H1 (cell line): ENCODE data around the gene SPEF1. TPM values are rescaled to one million over a fixed set of nuclear protein-coding genes. Genes with fewer than 3 reads are reported as not detected.

Experiments used
- CTCF ChIA-PET: fragments of 300-600 bp; sonication (Branson Sonifier 250); formaldehyde crosslinking; loops from one replicate; lab custom pipeline; 2021; ENCODE audit not compliant: partially characterized antibody; lab: Charles Lee
- POLR2A ChIA-PET: fragments of 300-600 bp; sonication (Branson Sonifier 250); formaldehyde crosslinking; loops from one replicate; lab custom pipeline; 2021; ENCODE audit warnings: inconsistent platforms; ENCODE audit not compliant: partially characterized antibody; lab: Charles Lee
- DNase-seq, 2 experiments: peaks; one replicate each; pipeline versions ENCODE4 v3.0.0 to v3.0.0-alpha.2; 2010 to 2022; ENCODE audit warnings: low spot score in 2 of 2, low read depth in 1 of 2, mixed read lengths in 1 of 2
- FAIRE-seq: peaks from 2 replicates; lab custom pipeline; 2011; peaks lifted over from hg19 to GRCh38; lab: Jason Lieb, UNC
- H2AFZ ChIP-seq: 2 replicates; pipeline ENCODE4 v1.8.1; 2012; ENCODE audit warnings: low read length, inconsistent platforms
- H2AK5ac ChIP-seq: 2 replicates; pipeline ENCODE4 v1.6.1; 2013; ENCODE audit warnings: low read depth, low read length
- H2BK120ac ChIP-seq: replicated peaks from 2 replicates; pipeline ENCODE3; 2013; ENCODE audit warnings: low read depth, low read length, inconsistent platforms
- H2BK12ac ChIP-seq: 2 replicates; pipeline ENCODE4 v1.6.1; 2013; ENCODE audit warnings: low read depth, low read length
- H2BK15ac ChIP-seq: 2 replicates; pipeline ENCODE4 v1.6.1; 2013; ENCODE audit warnings: low read length
- H2BK20ac ChIP-seq: 2 replicates; pipeline ENCODE4 v1.6.1; 2013; ENCODE audit warnings: low read length
- H2BK5ac ChIP-seq: 2 replicates; pipeline ENCODE4 v1.6.1; 2013; ENCODE audit warnings: low read depth, low read length
- H3K14ac ChIP-seq: 2 replicates; pipeline ENCODE4 v1.6.1; 2013; ENCODE audit warnings: inconsistent platforms; ENCODE audit not compliant: insufficient read length
- H3K18ac ChIP-seq: 2 replicates; pipeline ENCODE4 v1.6.1; 2013; ENCODE audit warnings: low read length; ENCODE audit errors: extremely low read depth
- H3K23ac ChIP-seq: 2 replicates; pipeline ENCODE4 v1.6.1; 2013; ENCODE audit warnings: inconsistent platforms; ENCODE audit not compliant: insufficient read length
- H3K23me2 ChIP-seq: 2 replicates; pipeline ENCODE4 v1.6.1; 2013; ENCODE audit warnings: low read depth, low read length
- H3K27ac ChIP-seq: 2 replicates; pipeline ENCODE4 v1.6.1; 2011; ENCODE audit warnings: low read depth, low read length, inconsistent platforms
- H3K27me3 ChIP-seq, 4 experiments: replicated peaks in 1 of 4; 1 replicate in 1 of 4; 2 replicates in 3 of 4; pipeline versions ENCODE4 v1.6.1 to v1.8.1; 2011 to 2013; ENCODE audit warnings: low read length in 3 of 4, mild to moderate bottlenecking in 3 of 4, inconsistent platforms in 2 of 4, mixed read lengths in 2 of 4, moderate library complexity in 1 of 4; ENCODE audit not compliant: control insufficient read depth in 3 of 4, insufficient read depth in 3 of 4; ENCODE audit errors: extremely low read depth in 1 of 4
- H3K36me3 ChIP-seq, 4 experiments: 2 replicates each; pipeline versions ENCODE4 v1.6.1 to v1.8.1; 2011 to 2013; ENCODE audit warnings: mild to moderate bottlenecking in 4 of 4, low read length in 3 of 4, moderate library complexity in 2 of 4, control low read depth in 1 of 4, inconsistent platforms in 1 of 4; ENCODE audit not compliant: insufficient read depth in 4 of 4, control insufficient read depth in 2 of 4
- H3K4ac ChIP-seq: replicated peaks from 2 replicates; pipeline ENCODE3; 2013; ENCODE audit warnings: low read length, low read depth, mixed read lengths, inconsistent platforms; ENCODE audit not compliant: insufficient read length
- H3K4me1 ChIP-seq, 4 experiments: replicated peaks in 1 of 4; 1 replicate in 1 of 4; 2 replicates in 3 of 4; pipeline versions ENCODE4 v1.6.1 to v1.8.1; 2011 to 2013; ENCODE audit warnings: low read length in 3 of 4, inconsistent platforms in 2 of 4, mixed read lengths in 1 of 4; ENCODE audit not compliant: insufficient read depth in 4 of 4, control insufficient read depth in 3 of 4
- H3K4me2 ChIP-seq, 2 experiments: 2 replicates each; pipeline versions ENCODE4 v1.6.1 to v1.8.1; 2011 to 2013; ENCODE audit warnings: low read depth in 2 of 2, low read length in 2 of 2, control low read depth in 1 of 2, inconsistent platforms in 1 of 2, mild to moderate bottlenecking in 1 of 2; ENCODE audit not compliant: insufficient read depth in 1 of 2
- H3K4me3 ChIP-seq, 4 experiments: fragments of 200-600, 300-600 bp in 1 of 4; sonication (generic), shearing (Covaris generic), sonication (Bioruptor Twin) in 1 of 4; 2 replicates each; pipeline versions ENCODE4 v1.5.1 to v1.8.1; 2011 to 2016; ENCODE audit warnings: low read length in 4 of 4, low read depth in 3 of 4, control low read depth in 2 of 4, inconsistent platforms in 2 of 4, mild to moderate bottlenecking in 2 of 4, mixed read lengths in 1 of 4, moderate library complexity in 1 of 4; ENCODE audit not compliant: insufficient read depth in 2 of 4; ENCODE audit errors: extremely low read depth in 1 of 4
- H3K56ac ChIP-seq: replicated peaks from 2 replicates; pipeline ENCODE3; 2013; ENCODE audit warnings: low read depth, mild to moderate bottlenecking, mixed read lengths, low read length, inconsistent platforms; ENCODE audit not compliant: insufficient read length
- H3K79me1 ChIP-seq: 2 replicates; pipeline ENCODE4 v1.6.1; 2013; ENCODE audit warnings: low read depth, low read length, control low read depth
- H3K79me2 ChIP-seq, 2 experiments: 2 replicates each; pipeline versions ENCODE4 v1.6.1 to v1.8.1; 2012 to 2013; ENCODE audit warnings: low read length in 2 of 2, mild to moderate bottlenecking in 2 of 2, inconsistent platforms in 1 of 2; ENCODE audit not compliant: insufficient read depth in 2 of 2, control insufficient read depth in 1 of 2
- H3K9ac ChIP-seq, 4 experiments: replicated peaks in 1 of 4; 1 replicate in 1 of 4; 2 replicates in 3 of 4; pipeline versions ENCODE4 v1.6.1 to v1.8.1; 2011 to 2013; ENCODE audit warnings: low read depth in 3 of 4, low read length in 3 of 4, control low read depth in 2 of 4, mild to moderate bottlenecking in 2 of 4, moderate library complexity in 2 of 4, inconsistent platforms in 1 of 4; ENCODE audit errors: extremely low read depth in 1 of 4
- H3K9me3 ChIP-seq, 2 experiments: 2 replicates each; pipeline versions ENCODE4 v1.6.1 to v1.8.1; 2012 to 2013; ENCODE audit warnings: mild to moderate bottlenecking in 2 of 2, moderate library complexity in 2 of 2, control low read depth in 1 of 2, inconsistent platforms in 1 of 2, low read depth in 1 of 2, low read length in 1 of 2, mixed read lengths in 1 of 2; ENCODE audit not compliant: insufficient read depth in 2 of 2
- H4K20me1 ChIP-seq, 2 experiments: replicated peaks in 1 of 2; 2 replicates each; pipeline versions ENCODE3 to v1.8.1; 2011 to 2013; ENCODE audit warnings: inconsistent platforms in 2 of 2, low read length in 2 of 2, mild to moderate bottlenecking in 1 of 2; ENCODE audit not compliant: insufficient read depth in 2 of 2, control insufficient read depth in 1 of 2
- H4K5ac ChIP-seq: 2 replicates; pipeline ENCODE4 v1.6.1; 2013; ENCODE audit warnings: low read length, low read depth, mixed read lengths, inconsistent platforms; ENCODE audit not compliant: insufficient read length
- H4K8ac ChIP-seq: 2 replicates; pipeline ENCODE4 v1.8.0; 2013; ENCODE audit warnings: mild to moderate bottlenecking, moderate library complexity, low read length, inconsistent platforms; ENCODE audit not compliant: insufficient read depth; ENCODE audit errors: extremely low read depth
- H4K91ac ChIP-seq: replicated peaks from 2 replicates; pipeline ENCODE3; 2013; ENCODE audit warnings: low read length, mixed read lengths, inconsistent platforms; ENCODE audit not compliant: insufficient read length
- ATF2 ChIP-seq: IDR thresholded peaks from 2 replicates; pipeline ENCODE4 v1.6.1; 2012; ENCODE audit warnings: low read length, inconsistent platforms
- BACH1 ChIP-seq: IDR thresholded peaks from 2 replicates; pipeline ENCODE4 v1.6.1; 2012; ENCODE audit warnings: low read length, improper control_type of control experiment
- EZH2 ChIP-seq: fragments of 200-600 bp; sonication (generic); IDR thresholded peaks from 2 replicates; pipeline ENCODE4 v1.7.1; 2012; ENCODE audit warnings: low read depth, mild to moderate bottlenecking, moderate library complexity, low read length, inconsistent platforms; ENCODE audit not compliant: severe bottlenecking
- JUN ChIP-seq: IDR thresholded peaks from 2 replicates; pipeline ENCODE4 v1.6.1; 2011; ENCODE audit warnings: low read depth, mild to moderate bottlenecking, improper control_type of control experiment, low read length
- NANOG ChIP-seq: IDR thresholded peaks from 2 replicates; pipeline ENCODE4 v1.6.1; 2011; ENCODE audit warnings: low read length, low read depth, mild to moderate bottlenecking, inconsistent platforms; ENCODE audit not compliant: insufficient read depth, poor library complexity, severe bottlenecking
- PHF8 ChIP-seq: fragments of 200-600 bp; sonication (generic); conservative IDR thresholded peaks from 2 replicates; pipeline ENCODE4 v1.7.1; 2012; ENCODE audit warnings: low read depth, mild to moderate bottlenecking, inconsistent platforms, low read length, moderate library complexity
- POLR2A ChIP-seq, 2 experiments: IDR thresholded peaks; 1 replicate in 1 of 2; 2 replicates in 1 of 2; pipeline ENCODE4 v1.6.1; 2011; ENCODE audit warnings: low read depth in 2 of 2, low read length in 2 of 2, mild to moderate bottlenecking in 2 of 2; ENCODE audit errors: control extremely low read depth in 1 of 2
- RFX5 ChIP-seq: IDR thresholded peaks from 2 replicates; pipeline ENCODE4 v1.6.1; 2011; ENCODE audit warnings: low read depth, low read length, improper control_type of control experiment, borderline replicate concordance
- SIRT6 ChIP-seq: IDR thresholded peaks from one replicate; pipeline ENCODE4 v1.7.1; 2012; ENCODE audit warnings: low read length, inconsistent platforms
- SIX5 ChIP-seq: IDR thresholded peaks from 2 replicates; pipeline ENCODE4 v1.6.1; 2011; ENCODE audit warnings: mild to moderate bottlenecking, low read depth, low read length
- SRF ChIP-seq: IDR thresholded peaks from 2 replicates; pipeline ENCODE4 v1.6.1; 2011; ENCODE audit warnings: mild to moderate bottlenecking, low read depth, low read length, moderate library complexity
- TAF7 ChIP-seq: optimal IDR thresholded peaks from 2 replicates; pipeline ENCODE3; 2011; ENCODE audit warnings: low read depth, mild to moderate bottlenecking, inconsistent platforms, low read length, moderate library complexity, borderline replicate concordance
- WGBS, 2 experiments: shearing (Covaris generic) in 1 of 2; methylation state at CpG; one replicate each; pipeline versions ENCODE4 v1.1.6 to v1.1.7; 2013 to 2015; ENCODE audit warnings: low lambda C conversion rate in 2 of 2, mixed read lengths in 2 of 2, inconsistent platforms in 1 of 2, low coverage in 1 of 2, missing lambda C conversion rate in 1 of 2; ENCODE audit not compliant: insufficient replicate concordance in 2 of 2, insufficient coverage in 1 of 2, insufficient read length in 1 of 2; ENCODE audit errors: extremely low coverage in 1 of 2, missing lambda C conversion rate in 1 of 2; 5-methylcytosine and 5-hydroxymethylcytosine counted together
- polyA plus RNA-seq, 7 experiments: library from polyadenylated mRNA; depleted of rRNA in 3 of 7; stranded (reverse) in 5 of 7; unstranded in 2 of 7; fragments of >200 nt in 5 of 7; fragments of 200-250 nt in 2 of 7; gene quantifications; 1 replicate in 5 of 7; 2 replicates in 1 of 7; 4 replicates in 1 of 7; pipeline versions ENCODE4 v1.2.1 to v1.2.3, GENCODE V29; 2011 to 2013; ENCODE audit warnings: missing spikeins in 2 of 7, mixed read lengths in 2 of 7
- total RNA-seq: library from RNA; stranded (reverse); fragmentation: NEBNext Ultra II Directional; extraction: Animal tissue kit (Norgen Biotek cat#: 25700); gene quantifications from 2 replicates; pipeline ENCODE4 v1.2.1, GENCODE V29; 2021

Gene SPEF1
- total and polyA plus RNA-seq, 2 of the 8 experiments (the other 6 are each of a cell fraction or from before 2014, with no cell fraction given) = 0.51 to 0.71 TPM

- ChIA-PET CTCF (interaction anchor here (0.9 to 18.6 kb wide), 13 partner anchors 8 to 102 kb away, joined by 3 to 308 read pairs (median 21); partner anchors contain the start of genes ADISSP, HSPA12B and SIGLEC1), POLR2A (interaction anchor here (0.8 to 1.6 kb wide), 4 partner anchors 14 to 74 kb away, joined by 3 to 6 read pairs (median 4); no protein-coding TSS in a partner anchor)
- Histone ChIP-seq H3K23me2 (peaks cover 24% of the 10 kb centered on the region), H3K9ac (no peak overlapping the region), H3K4me3 (no peak overlapping the region), H3K23ac (no peak overlapping the region), H3K9me3 (no peaks in the 10 kb centered on the region), H3K79me2 (no peaks in the 10 kb centered on the region), H2BK12ac (no peak overlapping the region), H2BK120ac (no peak overlapping the region), H3K36me3 (no peaks in the 10 kb centered on the region; a peak in 1 of 8 replicates), H3K4ac (no peak overlapping the region), H3K14ac (no peak overlapping the region), H3K79me1 (no peaks in the 10 kb centered on the region), H2BK15ac (no peak overlapping the region), H3K27ac (no peak overlapping the region), H3K4me1 (peaks cover 0 to 22% (median 8%) of the 10 kb centered on the region in 4 experiments; a peak in 5 of 7 replicates), H4K91ac (no peak overlapping the region), H2AK5ac (no peak overlapping the region), H2BK5ac (no peak overlapping the region), H2AFZ (no peak overlapping the region), H3K27me3 (peaks cover 4 to 26% (median 22%) of the 10 kb centered on the region in 4 experiments), H3K4me2 (no peak overlapping the region), H4K8ac (no peak overlapping the region), H4K20me1 (peaks cover under 1 to 8% of the 10 kb centered on the region in 2 experiments), H4K5ac (no peak overlapping the region), H3K56ac (peak overlapping the region; percentile 37), H2BK20ac (no peak overlapping the region), H3K18ac (no peak overlapping the region)
- WGBS, 2 experiments = 87% methylated on average over 2 of the region's 2 CpGs; no CpG with 5 or more reads in 1 of the 2 experiments
- DNase-seq (no peak), FAIRE-seq (no peak)
- no peak for TF ChIP-seq ATF2
- no peak for TF ChIP-seq RFX5
- TF ChIP-seq BACH1 = no peak
- TF ChIP-seq JUN = no peak
- TF ChIP-seq NANOG = no peak
- TF ChIP-seq POLR2A (IDR thresholded peaks at IDR 0.05; ENCODE audit: control extremely low read depth in 1 of 2, low read depth in 2 of 2, low read length in 2 of 2) = no peak
- no peak for TF ChIP-seq SRF
- TF ChIP-seq TAF7 = no peak
- no peak for TF ChIP-seq PHF8
- no peak for TF ChIP-seq EZH2
- TF ChIP-seq SIX5 = no peak
- TF ChIP-seq SIRT6 = no peak
These were observed 33.8 kb downstream of the SPEF1 start for GRCh38 chr20:3747471-3747870.
